HG02938 (cell line): Measurements from ENCODE around the gene RGS12.

Experiments
- ATAC-seq: cut with Tn5 transposase; IDR thresholded peaks from one replicate; pipeline ENCODE4 v1.9.1; 2021; ENCODE audit warnings: mild to moderate bottlenecking, moderate library complexity; ENCODE audit not compliant: unreplicated experiment

The RGS12 gene, protein sequence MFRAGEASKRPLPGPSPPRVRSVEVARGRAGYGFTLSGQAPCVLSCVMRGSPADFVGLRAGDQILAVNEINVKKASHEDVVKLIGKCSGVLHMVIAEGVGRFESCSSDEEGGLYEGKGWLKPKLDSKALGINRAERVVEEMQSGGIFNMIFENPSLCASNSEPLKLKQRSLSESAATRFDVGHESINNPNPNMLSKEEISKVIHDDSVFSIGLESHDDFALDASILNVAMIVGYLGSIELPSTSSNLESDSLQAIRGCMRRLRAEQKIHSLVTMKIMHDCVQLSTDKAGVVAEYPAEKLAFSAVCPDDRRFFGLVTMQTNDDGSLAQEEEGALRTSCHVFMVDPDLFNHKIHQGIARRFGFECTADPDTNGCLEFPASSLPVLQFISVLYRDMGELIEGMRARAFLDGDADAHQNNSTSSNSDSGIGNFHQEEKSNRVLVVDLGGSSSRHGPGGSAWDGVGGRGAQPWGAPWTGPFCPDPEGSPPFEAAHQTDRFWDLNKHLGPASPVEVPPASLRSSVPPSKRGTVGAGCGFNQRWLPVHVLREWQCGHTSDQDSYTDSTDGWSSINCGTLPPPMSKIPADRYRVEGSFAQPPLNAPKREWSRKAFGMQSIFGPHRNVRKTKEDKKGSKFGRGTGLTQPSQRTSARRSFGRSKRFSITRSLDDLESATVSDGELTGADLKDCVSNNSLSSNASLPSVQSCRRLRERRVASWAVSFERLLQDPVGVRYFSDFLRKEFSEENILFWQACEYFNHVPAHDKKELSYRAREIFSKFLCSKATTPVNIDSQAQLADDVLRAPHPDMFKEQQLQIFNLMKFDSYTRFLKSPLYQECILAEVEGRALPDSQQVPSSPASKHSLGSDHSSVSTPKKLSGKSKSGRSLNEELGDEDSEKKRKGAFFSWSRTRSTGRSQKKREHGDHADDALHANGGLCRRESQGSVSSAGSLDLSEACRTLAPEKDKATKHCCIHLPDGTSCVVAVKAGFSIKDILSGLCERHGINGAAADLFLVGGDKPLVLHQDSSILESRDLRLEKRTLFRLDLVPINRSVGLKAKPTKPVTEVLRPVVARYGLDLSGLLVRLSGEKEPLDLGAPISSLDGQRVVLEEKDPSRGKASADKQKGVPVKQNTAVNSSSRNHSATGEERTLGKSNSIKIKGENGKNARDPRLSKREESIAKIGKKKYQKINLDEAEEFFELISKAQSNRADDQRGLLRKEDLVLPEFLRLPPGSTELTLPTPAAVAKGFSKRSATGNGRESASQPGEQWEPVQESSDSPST (N-terminal part only)

DNA sequence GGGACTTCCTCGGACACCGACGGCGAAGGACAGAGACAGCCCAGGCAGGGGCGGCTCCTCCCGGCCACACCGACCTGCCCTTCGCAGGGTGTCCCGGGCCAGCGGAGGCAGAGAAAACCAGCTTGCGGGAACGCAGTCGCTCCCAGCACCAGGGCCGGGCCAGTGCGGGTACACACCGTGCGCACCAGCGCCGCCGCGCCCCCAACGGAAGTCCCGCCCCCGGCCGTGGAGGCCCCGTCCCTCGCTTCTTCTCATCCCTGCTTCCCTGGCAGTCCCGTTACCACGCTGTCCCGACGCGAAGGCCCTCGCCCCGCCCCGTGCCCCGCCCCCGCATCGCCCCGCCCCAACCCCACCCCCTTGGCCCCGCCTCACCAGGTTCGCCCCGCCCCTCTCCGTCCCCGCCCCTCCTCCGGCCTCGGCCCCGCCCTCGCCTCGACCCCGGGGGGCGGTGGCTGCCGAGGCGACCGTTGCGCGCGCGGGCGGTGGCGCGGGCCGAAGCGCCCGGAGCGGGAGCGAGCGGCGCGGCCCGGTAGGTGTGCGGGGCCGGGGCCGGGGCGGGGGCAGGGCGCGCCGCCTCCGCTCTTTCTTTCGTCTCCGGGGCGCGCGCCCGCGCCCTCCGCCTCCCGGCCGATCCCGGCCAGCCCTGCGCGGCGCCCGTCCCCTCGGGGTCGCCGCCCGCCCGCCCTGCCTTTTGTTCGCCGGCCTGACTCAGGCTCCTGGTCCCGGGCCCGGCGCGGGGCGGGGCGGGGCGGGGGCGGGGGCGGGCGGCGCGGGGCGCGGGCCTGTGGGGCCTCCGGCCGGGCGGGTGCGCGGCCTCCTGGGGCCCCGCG, at the start of gene RGS12:
TSS of gene RGS12 (plus strand) at position 451 of the 830 bp plus-strand sequence. CDS start 23,150 bp downstream, outside the sequence.
- peak; percentile 72 for ATAC-seq

DNA sequence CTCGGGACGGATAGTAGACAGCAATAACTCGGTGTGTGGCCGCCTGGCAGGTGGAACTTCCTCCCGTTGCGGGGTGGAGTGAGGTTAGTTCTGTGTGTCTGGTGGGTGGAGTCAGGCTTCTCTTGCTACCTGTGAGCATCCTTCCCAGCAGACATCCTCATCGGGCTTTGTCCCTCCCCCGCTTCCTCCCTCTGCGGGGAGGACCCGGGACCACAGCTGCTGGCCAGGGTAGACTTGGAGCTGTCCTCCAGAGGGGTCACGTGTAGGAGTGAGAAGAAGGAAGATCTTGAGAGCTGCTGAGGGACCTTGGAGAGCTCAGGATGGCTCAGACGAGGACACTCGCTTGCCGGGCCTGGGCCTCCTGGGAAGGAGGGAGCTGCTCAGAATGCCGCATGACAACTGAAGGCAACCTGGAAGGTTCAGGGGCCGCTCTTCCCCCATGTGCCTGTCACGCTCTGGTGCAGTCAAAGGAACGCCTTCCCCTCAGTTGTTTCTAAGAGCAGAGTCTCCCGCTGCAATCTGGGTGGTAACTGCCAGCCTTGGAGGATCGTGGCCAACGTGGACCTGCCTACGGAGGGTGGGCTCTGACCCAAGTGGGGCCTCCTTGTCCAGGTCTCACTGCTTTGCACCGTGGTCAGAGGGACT, 49.6 kb upstream of the RGS12 start:
- ATAC-seq, result no peak

DNA sequence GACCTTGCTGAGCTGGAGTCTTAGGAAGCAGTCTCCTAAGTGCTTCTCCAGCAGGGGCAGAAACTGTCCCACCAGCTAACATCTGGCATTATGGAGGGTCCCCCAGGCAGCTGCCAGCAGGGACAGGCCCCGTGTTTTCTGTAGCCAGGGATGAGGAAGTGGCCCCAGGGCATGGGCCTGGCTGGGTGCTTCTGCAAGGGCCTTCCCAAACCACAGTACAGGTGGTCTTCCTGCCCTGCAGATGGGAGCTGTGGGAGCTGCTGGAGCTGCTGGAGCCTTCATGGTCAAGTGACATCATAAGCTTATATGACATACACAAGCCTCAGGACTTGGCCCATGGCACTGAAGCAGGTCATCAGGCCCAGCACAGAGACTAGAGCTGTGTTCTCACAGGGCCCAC, 48.8 kb upstream of the RGS12 start:
- ATAC-seq, result no peak

DNA sequence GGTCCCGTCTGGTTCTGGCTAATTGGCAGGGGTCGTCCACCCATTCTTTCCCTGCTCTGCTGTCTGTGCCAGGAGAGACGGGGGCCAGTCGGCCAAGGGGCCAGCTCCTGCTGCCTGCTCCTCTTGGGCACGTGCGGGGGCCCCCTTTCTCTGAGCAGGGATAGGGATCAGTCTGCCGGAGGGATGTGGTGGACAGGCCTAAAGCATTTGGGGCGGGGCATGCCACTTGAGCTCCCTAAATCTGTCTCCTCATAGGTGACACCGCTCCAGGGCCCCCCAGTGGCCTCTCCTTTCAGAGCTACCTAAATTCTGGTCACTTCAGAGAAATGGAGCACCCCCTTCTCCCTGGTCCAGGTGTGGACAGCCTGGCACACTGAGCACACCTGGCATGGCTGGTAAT, 48.1 kb upstream of the RGS12 start:
- ATAC-seq, result no peak

DNA sequence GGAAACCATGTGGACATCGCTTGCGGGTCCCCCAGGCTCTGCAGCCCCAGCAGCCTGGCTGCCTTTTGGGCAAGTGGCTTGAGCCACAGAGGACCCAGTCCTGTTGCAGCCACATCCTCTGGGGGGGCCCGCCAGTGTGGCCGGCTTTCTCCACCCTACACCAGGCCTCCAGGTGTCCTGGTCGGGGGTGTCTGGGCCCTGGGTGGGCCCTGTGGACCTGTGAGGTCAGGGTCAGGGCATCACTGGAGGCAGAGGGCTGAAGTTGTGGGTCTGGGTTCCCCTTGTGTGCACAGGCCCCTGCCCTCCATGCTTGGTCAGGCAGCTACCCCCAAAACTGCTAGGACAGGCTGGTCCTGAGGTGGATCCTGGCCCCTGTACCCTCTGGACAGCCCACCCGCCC, 47.1 kb upstream of the RGS12 start:
- ATAC-seq, result no peak

DNA sequence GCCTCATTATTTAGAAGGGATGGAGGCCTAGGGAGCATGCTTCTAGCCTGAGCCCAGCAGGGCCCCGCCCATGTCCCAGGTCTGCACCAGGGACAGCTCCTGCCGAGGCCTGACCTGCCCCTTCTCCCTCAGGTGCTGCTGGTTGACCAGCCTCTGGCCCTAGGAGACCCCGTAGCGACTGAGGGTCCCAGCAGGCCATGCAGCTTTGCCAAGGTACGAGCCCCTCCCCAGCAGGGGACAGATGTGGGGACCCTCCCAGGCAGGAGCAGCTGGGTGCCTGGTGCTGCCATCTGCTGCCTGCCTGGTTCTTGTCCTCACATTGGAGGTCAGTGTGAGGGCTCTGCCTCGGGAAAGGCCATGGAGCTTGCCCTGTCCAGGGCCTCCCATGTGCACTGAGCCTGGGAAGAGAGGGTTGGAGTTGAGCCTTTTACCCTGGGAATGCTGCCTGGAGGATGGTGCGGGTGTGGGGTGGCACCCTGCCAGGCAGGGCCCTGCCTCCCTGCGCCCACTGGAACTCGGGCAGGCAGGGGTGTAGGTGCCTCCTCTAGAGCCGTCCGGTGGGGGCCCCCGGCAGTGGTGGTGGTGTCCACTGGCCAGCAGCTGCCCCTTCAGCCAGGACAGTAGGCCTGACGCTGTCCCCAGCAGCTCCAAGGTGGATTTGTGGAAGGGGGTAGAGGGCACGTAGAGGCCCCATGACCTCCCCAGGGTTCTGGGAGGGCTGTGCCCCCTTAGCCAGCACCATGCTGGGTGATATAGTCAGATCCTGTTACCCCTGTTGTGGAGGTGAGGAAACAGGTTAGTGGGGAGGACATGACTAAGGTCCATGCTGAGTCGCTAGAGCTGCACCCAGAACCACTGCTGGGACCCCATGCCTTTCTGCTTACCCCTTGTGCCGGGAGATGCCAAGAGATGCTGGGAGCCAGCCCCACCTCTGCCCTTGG, 46.1 kb upstream of the RGS12 start:
- ATAC-seq, result no peak

DNA sequence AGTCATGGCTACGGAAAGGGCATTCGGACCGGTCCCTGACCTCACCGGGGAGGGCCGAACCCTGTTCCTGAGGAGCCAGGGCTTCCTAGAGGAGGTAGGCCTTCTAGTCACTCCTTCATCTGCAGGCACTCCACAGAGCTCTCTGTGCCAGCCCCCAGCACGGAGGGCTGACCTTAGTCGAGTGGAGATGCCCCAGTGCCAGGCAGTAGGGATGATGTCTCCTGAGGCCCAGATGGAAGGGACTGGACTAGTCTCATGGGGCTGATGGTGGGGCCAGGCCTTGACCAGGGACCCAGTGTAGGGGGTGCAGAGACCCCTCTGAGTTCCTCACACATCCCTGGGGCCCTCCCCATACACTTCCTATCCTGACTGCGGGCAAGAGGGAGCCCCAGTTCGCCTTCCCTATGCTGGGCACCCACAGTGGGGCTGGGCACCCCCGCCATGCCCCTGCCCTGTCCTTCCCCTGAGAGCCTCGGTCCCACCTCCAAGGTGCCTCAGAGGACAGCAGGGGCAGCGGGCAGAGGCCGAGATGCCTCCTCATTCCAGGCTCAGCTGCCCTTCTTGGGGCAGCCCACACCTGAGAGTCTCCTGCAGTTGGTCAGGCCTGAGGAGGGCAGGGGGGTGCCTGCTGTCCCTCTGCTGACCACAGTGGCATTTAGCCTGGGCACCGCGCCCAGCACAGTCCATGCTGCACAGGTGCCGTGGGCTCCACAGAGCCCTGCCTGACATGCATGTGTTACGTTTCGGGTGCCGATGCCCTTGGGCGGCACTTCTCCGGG, 45.2 kb upstream of the RGS12 start:
- ATAC-seq, result no peak

DNA sequence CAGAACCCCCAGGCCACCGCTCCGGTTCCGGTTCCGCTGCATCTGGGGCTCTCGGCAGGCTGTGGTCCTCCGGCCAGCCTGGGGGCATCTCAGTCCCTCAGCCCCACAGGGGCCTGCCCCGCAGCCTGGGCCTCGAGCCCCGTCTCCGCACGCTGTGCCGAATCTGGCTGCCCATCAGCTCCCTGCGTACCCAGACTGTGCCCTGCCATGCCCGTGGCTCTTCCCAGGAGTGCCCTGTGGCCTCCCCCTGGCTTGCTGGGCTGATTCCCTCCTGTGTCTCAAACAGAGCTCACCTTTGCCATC, 44.7 kb upstream of the RGS12 start:
- ATAC-seq, result no peak

DNA sequence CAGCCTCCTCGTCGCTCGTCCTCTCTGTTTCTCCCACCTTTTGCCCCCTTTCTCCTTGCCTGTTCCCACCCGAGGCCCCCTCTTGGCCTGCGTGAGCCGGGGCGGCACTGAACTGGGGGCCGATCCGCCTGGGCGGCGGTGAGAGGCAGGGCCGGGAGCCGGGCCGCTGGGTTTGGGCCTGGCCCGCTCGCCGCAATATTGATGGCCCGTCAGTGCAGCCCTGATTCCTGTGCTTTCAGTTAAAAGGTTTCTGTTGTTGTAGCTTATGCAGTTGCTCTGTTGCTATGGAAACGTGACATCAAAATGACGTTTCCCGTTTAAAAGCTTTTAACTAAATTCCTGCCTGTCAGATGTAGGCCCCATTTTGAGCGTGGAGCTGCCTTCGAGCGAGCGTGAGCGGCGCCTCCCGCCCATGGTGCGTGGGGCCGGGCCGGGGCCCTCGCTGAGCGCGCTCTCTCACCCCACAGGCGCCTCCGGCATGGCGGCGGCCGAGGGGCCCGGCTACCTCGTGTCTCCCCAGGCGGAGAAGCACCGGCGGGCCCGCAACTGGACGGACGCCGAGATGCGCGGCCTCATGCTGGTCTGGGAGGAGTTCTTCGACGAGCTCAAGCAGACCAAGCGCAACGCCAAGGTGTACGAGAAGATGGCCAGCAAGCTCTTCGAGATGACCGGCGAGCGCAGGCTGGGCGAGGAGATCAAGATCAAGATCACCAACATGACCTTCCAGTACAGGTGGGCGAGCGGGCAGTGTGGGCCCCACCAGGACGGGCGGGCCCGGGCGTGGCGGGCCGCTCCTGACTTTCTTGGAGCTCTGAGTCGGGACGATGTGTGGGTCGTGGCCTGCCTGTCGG, 43.8 kb upstream of the RGS12 start, which contains the start of gene MSANTD1:
TSS of gene MSANTD1 (plus strand) at position 349 of the 851 bp plus-strand sequence. CDS start at position 413, 64 bp downstream.
- no peak for ATAC-seq

DNA sequence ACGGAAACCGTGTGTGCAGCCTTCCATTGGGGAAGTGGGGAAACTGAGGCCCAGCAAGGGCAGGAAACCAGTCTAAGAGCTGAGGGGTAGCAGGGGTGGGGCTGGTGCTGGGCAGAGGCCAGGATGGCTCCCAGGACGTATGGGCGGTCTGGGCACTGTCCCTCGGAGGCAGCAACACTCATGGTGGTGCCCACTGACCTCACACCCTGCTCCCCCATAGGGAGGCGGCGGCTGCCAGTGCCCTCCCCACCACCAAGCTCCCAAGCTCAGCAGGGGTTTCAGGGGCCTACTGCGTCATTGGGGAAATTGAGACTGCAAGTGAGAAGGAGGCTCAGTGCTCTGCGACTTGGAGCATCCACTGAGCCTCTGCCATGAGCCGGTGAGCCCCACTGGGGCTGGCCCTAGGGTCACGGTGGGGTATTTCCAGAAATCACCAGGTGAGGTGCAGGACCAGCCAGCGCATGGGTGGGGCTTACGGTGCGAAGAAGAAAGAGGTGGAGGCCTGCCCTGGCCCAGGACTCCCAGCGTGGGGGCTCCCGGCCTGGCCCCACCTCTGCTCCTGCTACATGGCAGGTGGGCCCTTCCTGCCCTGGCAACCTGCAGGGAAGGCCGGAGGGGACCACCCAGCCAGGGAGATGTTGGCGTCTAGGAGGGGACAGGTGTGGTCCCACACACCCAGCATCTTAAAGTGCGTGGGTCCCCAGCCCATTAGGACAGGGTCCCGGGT, 42.9 kb upstream of the RGS12 start:
- ATAC-seq, result no peak

DNA sequence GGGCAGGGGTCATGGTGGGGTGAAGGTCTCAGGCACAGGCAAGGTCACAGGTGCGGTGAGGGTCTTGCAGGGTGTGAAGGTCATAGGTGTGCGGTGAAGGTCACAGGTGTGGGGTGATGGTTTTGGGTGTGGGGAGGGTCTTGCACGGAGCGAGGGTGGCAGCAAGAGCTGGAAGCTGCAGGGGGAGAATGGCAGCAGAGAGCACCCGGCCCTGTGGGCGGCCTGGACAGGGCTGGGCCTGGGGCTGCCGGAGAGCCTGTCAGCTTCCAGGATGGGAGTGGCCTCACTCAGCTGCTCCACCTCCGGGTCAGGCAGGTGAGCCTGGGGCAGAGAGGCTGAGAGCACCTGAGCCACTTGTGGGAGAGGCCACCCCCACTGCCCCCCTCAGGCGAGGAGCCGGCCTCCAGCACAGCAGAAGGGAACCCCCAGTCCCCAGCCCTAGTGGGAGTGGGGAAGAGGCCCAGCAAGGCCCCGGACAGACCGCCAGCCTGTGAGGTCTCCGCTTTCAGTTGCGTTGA, 42.3 kb upstream of the RGS12 start:
- no peak for ATAC-seq

DNA sequence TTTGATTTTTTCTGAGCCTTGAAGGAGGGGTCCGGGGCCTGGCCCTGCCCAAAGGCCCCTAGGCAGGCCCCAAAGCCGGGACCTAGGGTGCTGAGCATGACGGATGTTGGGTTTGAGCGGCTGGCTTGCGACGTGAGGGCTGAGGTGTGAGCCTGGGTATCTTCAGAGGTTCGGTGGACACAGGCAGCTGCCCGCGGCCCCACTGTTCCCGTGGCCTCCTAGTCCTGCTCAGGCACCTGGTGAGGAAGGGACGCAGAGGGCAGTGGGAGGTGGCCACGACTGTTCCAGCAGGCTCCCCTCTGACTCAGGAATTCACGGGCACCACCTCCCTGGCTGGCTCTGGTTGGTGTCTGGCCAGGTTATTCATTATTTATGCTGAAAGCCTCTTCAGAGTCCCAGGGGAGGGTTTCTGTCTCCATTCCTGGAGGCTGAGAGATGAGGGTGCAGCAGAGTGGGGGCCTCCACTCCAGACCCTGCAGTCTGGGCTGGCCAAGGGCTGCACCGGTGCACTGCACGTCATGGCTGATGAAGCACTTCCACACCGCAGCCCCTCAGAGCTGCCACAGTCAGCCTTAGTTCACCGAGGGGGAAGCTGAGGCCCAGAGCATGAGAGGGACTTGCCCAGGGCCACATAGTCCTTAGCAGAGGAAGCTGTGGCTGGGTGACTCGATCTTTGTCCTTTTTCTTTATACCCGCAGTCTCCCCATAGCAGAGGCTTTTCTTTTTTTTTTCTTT, 41.7 kb upstream of the RGS12 start:
- no peak for ATAC-seq

DNA sequence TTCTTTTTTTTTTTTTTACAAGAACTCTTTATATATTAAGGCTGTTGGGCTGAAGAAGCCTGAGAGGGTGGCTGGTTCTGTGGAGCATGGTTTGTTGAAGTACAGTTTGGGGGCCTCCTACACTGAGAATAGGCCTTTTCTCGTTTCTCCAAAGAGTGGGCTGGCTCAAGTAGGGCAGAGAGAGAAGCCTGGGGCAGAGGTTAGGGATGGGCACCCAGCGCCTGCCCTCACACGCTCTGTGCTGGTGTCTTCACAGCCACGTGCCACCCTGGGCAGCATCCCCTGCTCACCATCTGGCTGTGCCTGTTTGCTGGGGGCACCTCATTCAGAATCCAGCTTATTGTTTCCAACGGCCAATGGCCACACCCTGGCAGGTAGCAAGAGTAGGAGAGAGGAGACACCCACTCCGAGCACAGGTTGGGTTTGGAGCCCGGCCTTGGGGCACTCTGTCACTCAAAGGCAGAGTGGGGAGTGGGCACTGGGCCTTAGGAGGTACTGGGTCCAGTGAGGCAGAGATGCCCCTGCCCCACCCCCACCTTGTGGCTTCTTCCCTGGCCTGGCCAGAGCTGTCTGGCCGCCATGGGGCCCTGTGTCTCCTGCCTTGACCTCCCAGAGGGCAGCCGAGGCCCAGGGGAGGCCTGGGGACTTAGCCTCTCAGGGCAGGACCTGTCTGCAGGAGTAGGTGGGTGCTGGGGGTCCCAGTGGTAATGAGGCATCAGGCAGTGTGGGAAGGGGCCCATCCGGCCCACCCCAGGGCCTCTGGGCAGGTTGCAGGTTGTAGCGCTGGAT, 40.9 kb upstream of the RGS12 start:
- ATAC-seq, result no peak

DNA sequence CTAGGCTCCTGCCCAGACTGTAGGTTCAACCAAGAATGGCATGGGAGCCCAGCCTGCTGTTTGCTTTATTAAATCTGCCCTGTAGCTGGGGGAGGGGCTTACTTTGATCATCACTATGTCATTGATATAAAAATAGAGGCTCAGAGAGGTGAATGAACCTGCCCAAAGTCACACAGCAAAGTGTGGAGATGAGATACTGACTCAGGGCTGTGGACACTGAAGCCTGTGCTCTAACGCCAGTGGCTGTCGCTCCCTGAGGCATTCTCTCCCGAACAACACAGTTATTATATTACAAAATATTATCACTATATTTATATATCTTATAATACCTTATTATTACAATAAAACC, 40.4 kb upstream of the RGS12 start:
- ATAC-seq, result no peak
